Choroid plexus epithelial cell (primary cell): ENCODE results near the gene CS.
"Not testable (repeated sequence)": the region's sequence is repeated elsewhere in the genome, so short reads cannot be mapped to it uniquely, and the experiment has no call there.

Source experiments
- DNase-seq: peaks from one replicate; pipeline ENCODE4 v3.0.0-alpha.2; 2010; ENCODE audit warnings: low read depth
- H3K4me3 ChIP-seq: 2 replicates; pipeline ENCODE4 v1.5.1; 2011; ENCODE audit warnings: low read depth, mild to moderate bottlenecking, control low read depth, low read length, moderate library complexity
- TF ChIP-seq, protein P1 (sequence below): conservative IDR thresholded peaks from 2 replicates; pipeline ENCODE4 v1.5.1; 2011; ENCODE audit warnings: low read depth, mild to moderate bottlenecking, control low read depth, inconsistent platforms, low read length, moderate library complexity

CS gene

DNA sequence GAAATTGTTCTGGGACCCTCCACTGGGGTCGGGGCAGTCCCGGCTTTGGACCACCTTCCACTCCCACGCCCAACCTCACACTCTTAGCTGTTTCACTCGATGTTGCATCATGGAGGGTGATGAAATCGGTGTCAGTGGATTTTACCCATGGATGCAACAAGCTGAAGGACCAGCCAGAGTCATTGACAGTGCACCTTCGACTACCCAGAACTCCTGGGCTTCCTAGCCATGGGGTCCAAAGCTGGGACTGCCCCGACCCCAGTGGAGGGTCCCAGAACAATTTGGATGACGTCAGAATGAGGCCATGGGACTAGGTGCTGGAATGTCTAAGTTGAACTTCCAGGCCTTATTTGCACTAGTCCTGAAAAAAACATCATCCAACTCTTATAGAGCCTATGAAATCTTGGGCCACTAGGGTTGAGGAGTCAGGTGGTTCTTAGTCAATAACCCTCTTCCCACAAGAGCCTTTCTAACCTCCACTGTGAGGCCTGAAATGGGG, 37.7 kb upstream of the CS start:
- DNase-seq = no peak
- TF ChIP-seq, protein P1, sequence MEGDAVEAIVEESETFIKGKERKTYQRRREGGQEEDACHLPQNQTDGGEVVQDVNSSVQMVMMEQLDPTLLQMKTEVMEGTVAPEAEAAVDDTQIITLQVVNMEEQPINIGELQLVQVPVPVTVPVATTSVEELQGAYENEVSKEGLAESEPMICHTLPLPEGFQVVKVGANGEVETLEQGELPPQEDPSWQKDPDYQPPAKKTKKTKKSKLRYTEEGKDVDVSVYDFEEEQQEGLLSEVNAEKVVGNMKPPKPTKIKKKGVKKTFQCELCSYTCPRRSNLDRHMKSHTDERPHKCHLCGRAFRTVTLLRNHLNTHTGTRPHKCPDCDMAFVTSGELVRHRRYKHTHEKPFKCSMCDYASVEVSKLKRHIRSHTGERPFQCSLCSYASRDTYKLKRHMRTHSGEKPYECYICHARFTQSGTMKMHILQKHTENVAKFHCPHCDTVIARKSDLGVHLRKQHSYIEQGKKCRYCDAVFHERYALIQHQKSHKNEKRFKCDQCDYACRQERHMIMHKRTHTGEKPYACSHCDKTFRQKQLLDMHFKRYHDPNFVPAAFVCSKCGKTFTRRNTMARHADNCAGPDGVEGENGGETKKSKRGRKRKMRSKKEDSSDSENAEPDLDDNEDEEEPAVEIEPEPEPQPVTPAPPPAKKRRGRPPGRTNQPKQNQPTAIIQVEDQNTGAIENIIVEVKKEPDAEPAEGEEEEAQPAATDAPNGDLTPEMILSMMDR = no peak
- H3K4me3 ChIP-seq = no peak overlapping the region

DNA sequence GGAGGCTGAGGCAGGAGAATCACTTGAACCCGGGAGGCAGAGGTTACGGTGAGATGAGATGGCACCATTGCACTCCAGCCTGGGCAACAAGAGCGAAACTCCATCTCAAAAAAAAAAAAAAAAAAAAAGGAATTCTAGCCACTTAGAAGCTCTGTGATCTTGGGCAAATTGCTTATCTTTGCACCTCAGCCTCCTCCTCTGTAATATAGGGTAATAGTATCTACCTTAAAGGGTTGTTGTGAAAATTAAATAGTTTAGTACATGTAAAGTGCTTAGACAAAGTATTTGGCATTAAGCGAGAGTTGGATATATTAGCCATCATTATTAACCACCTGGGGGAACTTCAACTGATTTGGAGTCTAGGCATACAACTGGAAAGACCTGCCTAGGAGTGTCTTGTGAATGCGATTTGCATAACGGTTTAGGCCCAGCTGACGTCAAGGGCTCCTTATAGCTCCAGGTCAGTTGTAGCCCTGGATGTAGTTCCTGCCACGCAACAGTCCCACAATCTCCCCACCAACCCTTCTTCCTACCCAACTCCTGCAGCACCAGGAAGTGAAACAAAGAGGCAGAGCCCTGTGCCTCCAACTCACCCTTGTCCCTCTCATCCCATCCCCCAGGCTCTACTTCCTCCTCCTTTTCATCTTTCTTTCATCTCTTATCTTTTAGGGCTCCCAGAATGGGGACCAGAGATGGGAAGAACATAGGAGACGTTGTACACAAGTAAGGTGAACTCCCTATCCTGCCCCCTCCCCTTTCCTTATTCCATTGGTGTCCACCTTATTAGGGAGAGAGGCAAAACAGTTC, 36.4 kb upstream of the CS start:
- no peak overlapping the region for H3K4me3 ChIP-seq
- DNase-seq = no peak
- TF ChIP-seq, protein P1 = no peak

DNA sequence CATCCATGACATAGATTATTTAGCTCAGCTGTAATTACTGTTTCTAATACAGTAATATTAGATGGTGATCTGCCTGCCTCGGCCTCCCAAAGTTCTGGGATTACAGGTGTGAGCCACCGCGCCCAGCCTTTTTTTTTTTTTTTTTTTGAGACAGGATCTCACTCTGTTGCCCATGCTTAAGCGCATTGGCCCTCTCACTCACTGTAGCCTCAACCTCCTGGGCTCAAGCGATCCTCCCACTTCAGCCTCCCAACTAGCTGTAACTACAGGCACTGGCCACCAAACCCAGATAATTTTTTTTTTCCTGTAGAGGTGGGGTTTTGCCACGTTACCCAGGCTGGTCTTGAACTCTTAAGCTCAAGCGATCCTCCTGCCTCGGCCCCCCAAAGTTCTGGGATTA, 35.4 kb upstream of the CS start:
- not testable (repeated sequence) for H3K4me3 ChIP-seq

DNA sequence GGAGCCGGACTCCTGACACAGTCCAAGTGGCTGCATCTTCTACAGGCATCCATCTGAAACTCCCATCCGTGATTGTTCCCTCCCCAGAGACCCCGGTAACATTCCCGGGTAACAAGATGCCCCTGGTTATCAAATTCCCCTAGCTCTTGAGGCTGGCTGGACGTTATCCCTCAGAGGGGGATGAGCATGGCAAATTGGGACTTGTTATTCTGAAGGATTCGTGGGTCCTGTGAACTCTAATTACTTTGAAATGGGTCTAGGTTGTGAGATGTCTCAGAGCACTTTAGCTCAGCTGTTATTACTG, 34.3 kb upstream of the CS start:
- H3K4me3 ChIP-seq = peak overlapping the region; percentile 69
- TF ChIP-seq, protein P1 = no peak
- DNase-seq = no peak

More for the DNA sequence above, 35.4 kb upstream of the CS start:
- not testable (repeated sequence) for DNase-seq

DNA sequence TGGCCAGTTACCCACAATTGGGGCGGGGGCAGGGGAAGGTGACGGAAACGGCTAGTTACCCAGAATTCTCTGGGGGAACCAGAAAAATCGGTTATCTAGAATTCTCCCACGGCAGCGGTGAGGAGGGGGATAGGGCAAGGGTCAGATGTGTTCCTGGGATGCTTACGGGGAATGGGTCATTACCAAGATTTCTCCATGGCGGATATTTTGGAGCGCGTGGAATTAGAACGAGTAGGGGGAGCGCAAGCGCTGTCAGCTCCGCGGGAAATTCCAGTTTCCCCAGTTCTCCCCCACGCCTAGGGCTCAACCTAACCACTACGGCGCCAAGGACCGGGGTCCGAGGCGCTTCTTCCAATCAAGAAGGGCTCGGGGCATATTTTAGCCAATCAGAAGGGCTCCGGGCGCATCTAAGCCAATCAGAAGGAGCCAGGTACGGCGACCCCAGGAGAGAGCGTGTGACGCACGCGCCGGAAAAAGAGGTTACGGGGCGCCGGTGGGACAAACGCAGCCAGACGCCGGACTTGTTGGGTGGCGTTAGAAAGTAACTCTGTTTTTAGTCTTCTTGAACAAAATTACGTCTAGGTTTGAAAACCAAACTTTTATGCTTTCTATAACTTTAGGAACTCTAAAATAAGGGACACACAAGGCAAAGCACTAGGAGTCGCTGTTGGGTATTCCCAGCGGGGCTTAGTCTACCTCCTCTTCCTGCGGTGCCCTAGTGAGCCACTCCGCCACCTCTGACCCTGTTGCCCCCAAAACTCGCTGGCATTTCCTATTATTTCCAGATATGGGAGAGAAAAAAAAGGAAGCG, 33.8 kb upstream of the CS start, which contains the start of gene PAN2:
PAN2 (minus strand) TSS at position 322 of the 811 bp plus-strand sequence. CDS start 906 bp downstream, outside the sequence.
- peak within 1 kb of the TSS; percentile 69 for H3K4me3 ChIP-seq
- peak; percentile 98 for DNase-seq
- TF ChIP-seq, protein P1 = peak; percentile 78

DNA sequence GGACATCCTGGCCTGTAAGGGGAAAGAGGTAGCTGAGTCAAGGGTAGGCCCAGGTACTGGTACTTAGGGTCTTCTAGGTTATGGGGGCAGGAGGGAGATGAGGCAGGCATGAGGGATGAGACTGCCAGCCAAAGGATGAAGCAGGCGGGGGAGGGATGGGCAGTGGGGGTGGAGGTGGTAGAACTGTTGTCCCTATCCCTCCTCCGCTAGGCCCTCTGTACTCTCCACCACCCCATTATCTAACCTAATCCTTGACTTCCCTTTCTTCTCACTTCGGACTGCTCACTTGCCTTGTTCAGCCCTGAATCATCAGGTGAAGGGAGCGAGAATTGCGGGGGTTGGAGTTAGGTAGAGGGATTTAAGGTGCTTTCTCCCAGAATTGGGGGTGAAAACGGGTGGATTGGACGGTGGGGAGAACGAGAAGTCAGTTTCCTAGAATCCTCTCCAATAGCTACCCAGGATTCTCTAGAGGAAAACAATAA, 33.1 kb upstream of the CS start:
- DNase-seq = no peak
- TF ChIP-seq, protein P1 = no peak
- H3K4me3 ChIP-seq = peak overlapping the region; percentile 69

DNA sequence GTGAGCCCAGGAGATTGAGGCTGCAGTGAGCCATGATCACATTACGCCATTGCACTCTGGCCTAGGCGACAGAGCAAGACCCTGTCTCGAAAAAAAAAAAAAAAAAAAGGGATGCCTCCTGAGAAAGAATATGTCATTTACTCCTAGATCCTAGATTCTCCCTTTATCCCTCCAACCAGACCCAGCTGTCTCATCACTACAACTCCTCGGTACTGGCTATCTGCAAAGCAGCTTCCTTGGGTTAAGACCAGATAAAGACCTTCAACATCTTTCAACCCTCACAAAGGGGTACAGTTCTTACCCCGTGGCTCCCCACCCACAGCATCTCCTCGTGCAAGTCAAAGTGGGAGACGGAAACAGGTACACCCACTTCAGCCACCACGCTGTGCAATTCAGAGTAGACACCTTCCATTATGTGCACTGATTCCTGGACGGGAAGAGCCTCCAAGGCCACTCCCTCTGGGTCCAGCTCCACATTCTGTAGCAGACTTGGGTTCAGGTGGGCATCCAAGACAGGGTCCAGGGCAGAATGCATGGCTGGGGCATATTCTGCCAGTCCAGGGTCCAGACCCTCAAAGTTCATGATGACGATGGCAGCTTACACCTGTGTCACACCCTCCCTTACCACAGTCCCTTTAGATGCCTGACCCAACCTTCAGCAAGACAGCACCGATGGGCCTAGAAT, 32.5 kb upstream of the CS start:
- H3K4me3 ChIP-seq = peak overlapping the region; percentile 69
- TF ChIP-seq, protein P1 = no peak
- DNase-seq = no peak
